ENCODE measurements around the gene RPL38. TPM values are rescaled to one million over a fixed set of nuclear protein-coding genes. Genes with fewer than 3 reads are reported as not detected.
"Not testable (repeated sequence)": the region's sequence is repeated elsewhere in the genome, so short reads cannot be mapped to it uniquely, and the experiment has no call there.

The RPL38 gene
- total RNA-seq, 1 donor from 2014 or later = 1,028 TPM

GRCh38 chr17:74183411-74183810 lies 20.1 kb upstream of the RPL38 start:
- Mint-ChIP-seq H3K27me3 (peaks cover 9% of the 10 kb centered on the region), H3K27ac (no peak overlapping the region), H3K4me3 (no peak overlapping the region), H3K9me3 (no peaks in the 10 kb centered on the region), H3K36me3 (no peaks in the 10 kb centered on the region), H3K4me1 (ENCODE audit: unreplicated experiment) (peaks cover 38% of the 10 kb centered on the region)
- no peak for DNase-seq (ENCODE audit: extremely low spot score, unreplicated experiment)
- TF ChIP-seq, protein P1, sequence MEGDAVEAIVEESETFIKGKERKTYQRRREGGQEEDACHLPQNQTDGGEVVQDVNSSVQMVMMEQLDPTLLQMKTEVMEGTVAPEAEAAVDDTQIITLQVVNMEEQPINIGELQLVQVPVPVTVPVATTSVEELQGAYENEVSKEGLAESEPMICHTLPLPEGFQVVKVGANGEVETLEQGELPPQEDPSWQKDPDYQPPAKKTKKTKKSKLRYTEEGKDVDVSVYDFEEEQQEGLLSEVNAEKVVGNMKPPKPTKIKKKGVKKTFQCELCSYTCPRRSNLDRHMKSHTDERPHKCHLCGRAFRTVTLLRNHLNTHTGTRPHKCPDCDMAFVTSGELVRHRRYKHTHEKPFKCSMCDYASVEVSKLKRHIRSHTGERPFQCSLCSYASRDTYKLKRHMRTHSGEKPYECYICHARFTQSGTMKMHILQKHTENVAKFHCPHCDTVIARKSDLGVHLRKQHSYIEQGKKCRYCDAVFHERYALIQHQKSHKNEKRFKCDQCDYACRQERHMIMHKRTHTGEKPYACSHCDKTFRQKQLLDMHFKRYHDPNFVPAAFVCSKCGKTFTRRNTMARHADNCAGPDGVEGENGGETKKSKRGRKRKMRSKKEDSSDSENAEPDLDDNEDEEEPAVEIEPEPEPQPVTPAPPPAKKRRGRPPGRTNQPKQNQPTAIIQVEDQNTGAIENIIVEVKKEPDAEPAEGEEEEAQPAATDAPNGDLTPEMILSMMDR (conservative IDR thresholded peaks at IDR 0.05) = no peak

GRCh38 chr17:74185571-74186185 lies 17.8 kb upstream of the RPL38 start:
- Mint-ChIP-seq H3K27ac (no peak overlapping the region), H3K36me3 (no peaks in the 10 kb centered on the region), H3K27me3 (peaks cover 3% of the 10 kb centered on the region), H3K4me1 (ENCODE audit: unreplicated experiment) (peaks cover 33% of the 10 kb centered on the region), H3K4me3 (no peak overlapping the region), H3K9me3 (no peaks in the 10 kb centered on the region)
- no peak for DNase-seq (ENCODE audit: extremely low spot score, unreplicated experiment)
- TF ChIP-seq, protein P1 (conservative IDR thresholded peaks at IDR 0.05) = no peak

GRCh38 chr17:74186498-74186897 lies 17.0 kb upstream of the RPL38 start:
- H3K36me3 Mint-ChIP-seq = no peaks in the 10 kb centered on the region
- H3K4me3 Mint-ChIP-seq = no peak overlapping the region
- H3K9me3 Mint-ChIP-seq = no peaks in the 10 kb centered on the region
- no peak overlapping the region for H3K27ac Mint-ChIP-seq
- TF ChIP-seq, protein P1 (conservative IDR thresholded peaks at IDR 0.05) = no peak
- peaks cover 37% of the 10 kb centered on the region for H3K4me1 Mint-ChIP-seq (ENCODE audit: unreplicated experiment)
- H3K27me3 Mint-ChIP-seq = peaks cover 3% of the 10 kb centered on the region
- no peak for DNase-seq (ENCODE audit: extremely low spot score, unreplicated experiment)

GRCh38 chr17:74187761-74188160 lies 15.7 kb upstream of the RPL38 start:
- Mint-ChIP-seq H3K9me3 (no peaks in the 10 kb centered on the region), H3K27me3 (peaks cover 5% of the 10 kb centered on the region), H3K27ac (no peak overlapping the region), H3K36me3 (no peaks in the 10 kb centered on the region), H3K4me1 (ENCODE audit: unreplicated experiment) (peaks cover 24% of the 10 kb centered on the region), H3K4me3 (no peak overlapping the region)
- no peak for DNase-seq (ENCODE audit: extremely low spot score, unreplicated experiment)
- TF ChIP-seq, protein P1 (conservative IDR thresholded peaks at IDR 0.05) = no peak

- not testable (repeated sequence) for H3K27ac Mint-ChIP-seq; DNase-seq (ENCODE audit: extremely low spot score, unreplicated experiment); H3K36me3 Mint-ChIP-seq; H3K4me3 Mint-ChIP-seq; H3K27me3 Mint-ChIP-seq; H3K9me3 Mint-ChIP-seq
- peaks cover 28% of the 10 kb centered on the region for H3K4me1 Mint-ChIP-seq (ENCODE audit: unreplicated experiment)
These were observed 14.8 kb upstream of the RPL38 start for GRCh38 chr17:74188687-74189086.

GRCh38 chr17:74190154-74190553 lies 13.3 kb upstream of the RPL38 start:
- H3K27ac Mint-ChIP-seq = no peak overlapping the region
- H3K4me1 Mint-ChIP-seq (ENCODE audit: unreplicated experiment) = peaks cover 28% of the 10 kb centered on the region
- TF ChIP-seq, protein P1 (conservative IDR thresholded peaks at IDR 0.05) = no peak
- DNase-seq (ENCODE audit: extremely low spot score, unreplicated experiment) = no peak
- H3K27me3 Mint-ChIP-seq = peaks cover 14% of the 10 kb centered on the region
- no peak overlapping the region for H3K4me3 Mint-ChIP-seq
- no peaks in the 10 kb centered on the region for H3K36me3 Mint-ChIP-seq
- no peaks in the 10 kb centered on the region for H3K9me3 Mint-ChIP-seq
